GM23248 (cell line): ENCODE data around the gene ZNF134.

ENCODE experiments used
- EZH2 ChIP-seq: fragments of 200-600 bp; sonication (generic); IDR thresholded peaks from 2 replicates; pipeline ENCODE4 v1.6.1; 2018; ENCODE audit warnings: antibody characterized with exemption, mild to moderate bottlenecking; ENCODE audit not compliant: insufficient read depth, poor library complexity, severe bottlenecking
- EZH2phosphoT487 ChIP-seq: fragments of 200-600 bp; sonication (generic); IDR thresholded peaks from 2 replicates; pipeline ENCODE4 v1.6.1; 2018; ENCODE audit warnings: antibody characterized with exemption, moderate library complexity, mild to moderate bottlenecking, low read depth; ENCODE audit not compliant: insufficient read depth

- no peak for TF ChIP-seq EZH2phosphoT487
- TF ChIP-seq EZH2: no peak
Measured at GRCh38 chr19:57641715-57642234, 27.7 kb downstream of the ZNF134 start.
